OCI-LY7 (cell line): ENCODE measurements around the gene SPG21. TPM values are rescaled to one million over a fixed set of nuclear protein-coding genes. Genes with fewer than 3 reads are reported as not detected.

Experiments
- BruUV-seq: library from RNA; stranded (reverse); fragments of 400-500 nt; replicated peaks from 2 replicates; lab custom pipeline; 2021; lab: Mats Ljungman, UMichigan
- CTCF ChIA-PET: fragments of 300-600 bp; sonication (Branson Sonifier 250); formaldehyde crosslinking; loops from one replicate; lab custom pipeline; 2022; ENCODE audit warnings: antibody characterized with exemption; ENCODE audit not compliant: unreplicated experiment; lab: Charles Lee
- POLR2A ChIA-PET: fragments of 300-600 bp; sonication (Branson Sonifier 250); formaldehyde crosslinking; loops from one replicate; lab custom pipeline; 2022; ENCODE audit warnings: antibody characterized with exemption; lab: Charles Lee
- DNase-seq: peaks from one replicate; pipeline ENCODE4 v3.0.0-alpha.2; 2015; ENCODE audit warnings: low spot score
- H2AFZ ChIP-seq: fragments of 200-600 bp; sonication (generic), shearing (Covaris generic); 2 replicates; pipeline ENCODE4 v1.6.1; 2014; ENCODE audit warnings: mild to moderate bottlenecking, antibody characterized with exemption, low read length, moderate library complexity
- H3K27ac ChIP-seq: fragments of 200-600 bp; sonication (generic); 2 replicates; pipeline ENCODE4 v1.5.1; 2014; ENCODE audit warnings: mixed run types, low read depth, mild to moderate bottlenecking, moderate library complexity, low read length, inconsistent platforms; ENCODE audit not compliant: poor library complexity, severe bottlenecking
- H3K36me3 ChIP-seq: fragments of 200-600 bp; sonication (generic); 2 replicates; pipeline ENCODE4 v1.6.1; 2014; ENCODE audit warnings: mild to moderate bottlenecking, antibody characterized with exemption, low read length, moderate library complexity, mixed read lengths; ENCODE audit not compliant: insufficient read depth
- H3K4me1 ChIP-seq: fragments of 200-600 bp; sonication (generic); 2 replicates; pipeline ENCODE4 v1.5.1; 2014; ENCODE audit warnings: mild to moderate bottlenecking, low read length; ENCODE audit not compliant: insufficient read depth, poor library complexity, severe bottlenecking
- H3K4me2 ChIP-seq: fragments of 200-600 bp; sonication (generic); 2 replicates; pipeline ENCODE4 v1.6.1; 2014; ENCODE audit warnings: mild to moderate bottlenecking, low read length
- H3K4me3 ChIP-seq: fragments of 200-600 bp; sonication (generic); 2 replicates; pipeline ENCODE4 v1.5.1; 2014; ENCODE audit warnings: mild to moderate bottlenecking, low read depth, low read length; ENCODE audit not compliant: poor library complexity, severe bottlenecking
- H3K79me2 ChIP-seq: fragments of 200-600 bp; sonication (generic); 2 replicates; pipeline ENCODE4 v1.6.1; 2016; ENCODE audit warnings: low read depth, mild to moderate bottlenecking, low read length, moderate library complexity, mixed read lengths; ENCODE audit not compliant: insufficient read depth
- H3K9me2 ChIP-seq: fragments of 200-600 bp; sonication (generic); 2 replicates; pipeline ENCODE4 v1.6.1; 2016; ENCODE audit warnings: mild to moderate bottlenecking, low read length, mixed read lengths; ENCODE audit not compliant: insufficient read depth
- H3K9me3 ChIP-seq: fragments of 200-600 bp; sonication (generic); 2 replicates; pipeline ENCODE4 v1.6.1; 2014; ENCODE audit warnings: mild to moderate bottlenecking, mixed run types, low read length, mixed read lengths
- H4K20me1 ChIP-seq: fragments of 200-600 bp; sonication (generic); 2 replicates; pipeline ENCODE4 v1.6.1; 2014; ENCODE audit warnings: mild to moderate bottlenecking, antibody characterized with exemption, low read length, moderate library complexity, mixed read lengths; ENCODE audit not compliant: insufficient read depth
- CTCF ChIP-seq: fragments of 200-600 bp; sonication (generic); conservative IDR thresholded peaks from 2 replicates; pipeline ENCODE4 v1.5.1; 2014; ENCODE audit warnings: mild to moderate bottlenecking, antibody characterized with exemption, low read length, moderate library complexity, mixed read lengths
- EZH2phosphoT487 ChIP-seq: fragments of 200-600 bp; sonication (generic); IDR thresholded peaks from 2 replicates; pipeline ENCODE4 v1.6.1; 2018; ENCODE audit warnings: low read depth, borderline replicate concordance, mild to moderate bottlenecking, mixed run types, antibody characterized with exemption, low read length, moderate library complexity, mixed read lengths
- intact Hi-C: fragments of 100-400 bp; cut with micrococcal nuclease; formaldehyde crosslinking; loops from one replicate; pipeline ENCODE4 v1.10.0; 2022; ENCODE audit not compliant: unreplicated experiment
- total RNA-seq, 2 experiments: library from RNA; depleted of rRNA in 1 of 2; stranded (reverse); fragments of >200 nt in 1 of 2; shearing (Covaris generic) in 1 of 2; gene quantifications; 2 replicates each; pipeline ENCODE4 v1.2.3, GENCODE V29; 2014 to 2022

SPG21 gene
- total RNA-seq, 2 experiments from 2014 or later = 56.4 to 83.9 TPM

DNA sequence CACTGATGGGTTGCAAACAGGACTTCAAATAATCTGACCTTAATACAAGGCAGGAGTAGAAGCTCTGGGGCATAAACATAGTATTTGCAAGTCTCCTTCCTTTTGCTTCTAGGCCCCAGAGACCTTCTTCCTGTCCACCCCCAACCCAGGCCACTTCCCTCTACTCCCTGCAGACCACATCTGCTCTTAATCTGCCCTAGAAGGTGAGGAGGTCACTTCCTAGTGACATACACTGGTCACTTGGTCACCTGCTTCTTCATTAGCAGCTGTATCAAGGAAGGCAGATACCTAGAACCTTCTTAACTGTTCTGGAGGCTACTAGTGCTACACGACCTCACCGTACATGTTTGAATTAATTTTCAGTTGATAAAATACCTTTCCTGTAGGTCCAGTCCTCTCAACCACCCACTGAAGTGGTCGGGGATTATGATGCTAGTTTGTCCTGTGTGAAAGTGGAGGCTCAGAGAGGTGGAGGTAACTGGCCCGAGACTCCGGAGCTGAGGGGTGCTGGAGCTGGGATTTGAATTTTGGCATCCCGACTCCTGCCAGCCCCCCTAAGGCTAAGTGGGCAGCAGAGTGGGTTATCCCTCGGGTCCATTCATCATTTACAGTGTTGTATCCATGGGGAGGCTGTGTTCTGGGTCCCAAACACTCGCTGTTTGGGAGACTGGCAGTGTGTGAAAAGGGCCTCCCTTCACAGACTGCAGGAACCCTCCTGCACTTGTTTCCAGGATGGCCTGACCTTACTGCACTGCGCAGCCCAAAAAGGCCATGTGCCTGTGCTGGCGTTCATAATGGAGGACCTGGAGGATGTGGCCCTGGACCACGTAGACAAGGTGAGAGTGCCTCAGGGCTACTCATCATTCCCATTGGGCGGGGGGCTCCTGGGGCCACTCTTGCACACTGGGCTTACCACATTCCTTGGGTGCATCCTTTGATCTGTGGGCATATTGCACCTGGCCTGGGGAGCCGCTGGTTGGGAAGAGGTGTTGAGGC is 64.1 kb downstream of the SPG21 start:
- POLR2A ChIA-PET = no interaction called here
- Histone ChIP-seq H3K4me3 (no peak overlapping the region), H2AFZ (no peak overlapping the region), H3K36me3 (no peaks in the 10 kb centered on the region), H3K4me1 (no peaks in the 10 kb centered on the region), H3K9me3 (no peaks in the 10 kb centered on the region), H3K4me2 (no peak overlapping the region), H3K27ac (no peak overlapping the region), H4K20me1 (no peaks in the 10 kb centered on the region), H3K79me2 (no peaks in the 10 kb centered on the region), H3K9me2 (no peaks in the 10 kb centered on the region)
- CTCF ChIA-PET = interaction anchor here (0.6 kb wide), 1 partner anchor 141 kb away, joined by 11 read pairs; no protein-coding TSS in a partner anchor
- BruUV-seq = no TSS peak
- intact Hi-C loops = no loop called here
- TF ChIP-seq EZH2phosphoT487 (no peak), CTCF (no peak)
- DNase-seq = no peak

DNA sequence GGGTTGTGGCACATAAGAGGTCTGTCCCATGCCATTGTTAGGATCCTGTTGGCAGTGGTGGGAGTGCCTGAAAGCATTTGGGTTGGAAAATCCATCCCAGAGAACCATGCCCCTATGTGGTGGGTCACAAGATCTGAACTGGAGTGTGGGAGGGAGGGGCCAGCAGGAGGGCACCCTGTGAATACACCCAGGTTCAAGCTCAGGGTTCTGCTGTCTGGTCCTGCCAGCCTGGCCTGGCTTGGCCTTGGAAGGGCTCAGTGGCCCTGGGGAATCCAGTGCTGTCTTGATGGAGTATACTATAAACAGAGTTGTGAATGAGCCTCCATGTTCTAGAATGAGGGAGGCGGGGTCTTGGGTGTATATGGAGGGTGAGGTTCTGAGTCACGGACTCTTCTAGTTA is 66.2 kb downstream of the SPG21 start:
- CTCF ChIA-PET = no interaction called here
- TF ChIP-seq EZH2phosphoT487 (no peak), CTCF (no peak)
- H4K20me1 ChIP-seq = no peaks in the 10 kb centered on the region
- intact Hi-C loops = no loop called here
- no peaks in the 10 kb centered on the region for H3K36me3 ChIP-seq
- POLR2A ChIA-PET = interaction anchor here (1.0 kb wide), 1 partner anchor 9 kb away, joined by 3 read pairs; no protein-coding TSS in a partner anchor
- H3K27ac ChIP-seq = no peak overlapping the region
- no peak overlapping the region for H2AFZ ChIP-seq
- H3K4me2 ChIP-seq = no peak overlapping the region
- H3K9me3 ChIP-seq = no peaks in the 10 kb centered on the region
- H3K4me3 ChIP-seq = no peak overlapping the region
- BruUV-seq = no TSS peak
- DNase-seq = no peak
- no peaks in the 10 kb centered on the region for H3K4me1 ChIP-seq
- no peaks in the 10 kb centered on the region for H3K79me2 ChIP-seq
- no peaks in the 10 kb centered on the region for H3K9me2 ChIP-seq

GRCh38 chr15:64921711-64922110 is 68.0 kb downstream of the SPG21 start:
- POLR2A ChIA-PET = no interaction called here
- CTCF ChIA-PET = no interaction called here

More at GRCh38 chr15:64921711-64922110, 68.0 kb downstream of the SPG21 start:
- no peaks in the 10 kb centered on the region for H3K9me3 ChIP-seq
- H3K9me2 ChIP-seq = no peaks in the 10 kb centered on the region
- H3K4me2 ChIP-seq = no peak overlapping the region
- H3K4me1 ChIP-seq = no peaks in the 10 kb centered on the region
- no peak for DNase-seq
- no peaks in the 10 kb centered on the region for H3K36me3 ChIP-seq
- H3K79me2 ChIP-seq = no peaks in the 10 kb centered on the region
- no peak overlapping the region for H3K4me3 ChIP-seq
- H3K27ac ChIP-seq = no peak overlapping the region
- BruUV-seq = no TSS peak
- intact Hi-C loops = no loop called here
- no peaks in the 10 kb centered on the region for H4K20me1 ChIP-seq
- no peak for TF ChIP-seq EZH2phosphoT487
- no peak overlapping the region for H2AFZ ChIP-seq
